ENCODE results near the gene IMPACT.
A peak's percentile ranks its signal among the peaks of the same experiment; 100 is the strongest.

The IMPACT gene

DNA sequence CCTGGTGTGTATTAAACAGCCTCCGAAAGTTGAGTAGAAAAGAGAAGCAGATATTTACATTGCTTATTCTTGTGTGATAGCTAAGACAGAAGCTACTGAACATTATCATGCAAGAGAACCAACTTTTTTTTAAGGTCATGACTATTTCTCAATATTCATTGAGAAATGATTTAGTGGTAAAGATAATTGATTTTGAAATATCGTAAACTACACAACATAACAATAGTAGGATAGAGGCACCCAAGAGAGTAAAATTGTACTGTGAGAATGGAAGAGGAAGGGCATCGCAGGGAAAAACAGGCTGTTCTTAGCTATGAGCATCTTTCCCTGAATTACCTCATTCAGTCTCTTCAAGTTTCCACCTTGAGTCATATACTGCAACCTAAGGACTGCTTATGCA, 59.2 kb downstream of the IMPACT start:
- DNase-seq: no peak

DNA sequence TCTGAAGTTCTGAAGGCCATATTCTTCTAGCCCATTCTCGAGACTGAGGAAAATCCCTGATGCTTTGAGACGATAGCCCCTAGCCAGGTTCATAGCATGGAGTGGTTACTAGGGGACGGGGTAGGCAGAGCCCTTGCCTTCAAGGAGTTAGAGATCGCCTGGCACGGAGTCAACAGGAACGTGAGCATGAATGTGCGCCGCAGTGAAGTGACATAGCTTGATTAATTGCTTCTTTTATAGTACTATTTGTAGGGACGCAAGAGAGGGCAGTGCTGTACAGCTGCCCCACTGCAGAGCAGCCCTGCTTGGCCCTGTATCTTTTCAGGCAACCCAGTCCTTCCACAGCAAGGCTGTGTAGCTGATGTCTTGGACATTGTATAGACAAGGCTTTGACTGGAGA, 60.2 kb downstream of the IMPACT start:
- DNase-seq: no peak

DNA sequence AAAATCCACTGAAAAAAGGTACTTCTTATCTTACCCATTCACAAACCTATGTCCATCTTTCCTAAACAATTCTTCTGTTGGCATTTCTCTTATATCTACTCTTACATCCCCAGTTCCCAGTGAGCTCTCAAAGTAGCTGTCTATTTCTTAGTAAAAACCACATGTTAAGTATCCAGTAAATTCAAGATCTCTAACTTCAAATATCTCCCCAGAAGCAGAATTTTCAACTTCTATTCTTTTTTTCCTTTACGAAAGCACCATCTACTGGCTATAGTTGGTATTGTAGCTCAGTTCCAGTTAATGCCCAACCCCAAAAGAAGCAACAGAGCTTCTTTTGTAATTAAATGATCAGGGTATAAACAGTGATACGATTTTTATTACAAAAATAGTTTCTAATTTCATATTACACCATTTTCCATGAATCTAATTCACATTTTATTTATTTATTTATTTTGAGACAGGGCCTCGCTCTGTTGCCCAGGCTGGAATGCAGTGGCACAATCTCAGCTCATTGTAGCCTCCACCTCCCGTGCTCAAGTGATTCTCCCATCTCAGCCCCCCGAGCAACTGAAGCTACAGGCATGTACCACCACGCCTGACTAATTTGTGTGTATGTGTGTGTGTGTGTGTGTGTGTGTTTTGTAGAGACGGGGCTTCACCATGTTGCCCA, 62.5 kb downstream of the IMPACT start:
- peak; percentile 16 to 26 for DNase-seq

DNA sequence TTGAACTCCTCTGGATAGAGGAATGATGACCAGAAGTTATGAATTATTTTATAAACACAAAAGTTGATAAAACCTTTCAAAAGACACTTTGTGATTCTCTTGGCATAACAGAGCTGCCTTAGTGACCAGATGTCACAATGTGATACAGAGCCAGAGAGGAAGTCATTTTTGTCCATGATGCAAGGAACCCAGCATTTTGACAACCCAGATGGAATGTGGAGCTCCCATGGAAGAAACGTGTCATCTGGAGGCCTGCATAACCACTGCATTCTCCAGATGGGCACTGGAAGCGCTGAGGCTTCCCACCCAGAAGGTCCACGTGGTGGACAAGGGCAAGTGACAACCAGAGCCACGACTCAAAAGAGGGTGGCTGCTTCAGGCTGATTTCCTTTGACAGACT, 64.1 kb downstream of the IMPACT start:
- DNase-seq: no peak

DNA sequence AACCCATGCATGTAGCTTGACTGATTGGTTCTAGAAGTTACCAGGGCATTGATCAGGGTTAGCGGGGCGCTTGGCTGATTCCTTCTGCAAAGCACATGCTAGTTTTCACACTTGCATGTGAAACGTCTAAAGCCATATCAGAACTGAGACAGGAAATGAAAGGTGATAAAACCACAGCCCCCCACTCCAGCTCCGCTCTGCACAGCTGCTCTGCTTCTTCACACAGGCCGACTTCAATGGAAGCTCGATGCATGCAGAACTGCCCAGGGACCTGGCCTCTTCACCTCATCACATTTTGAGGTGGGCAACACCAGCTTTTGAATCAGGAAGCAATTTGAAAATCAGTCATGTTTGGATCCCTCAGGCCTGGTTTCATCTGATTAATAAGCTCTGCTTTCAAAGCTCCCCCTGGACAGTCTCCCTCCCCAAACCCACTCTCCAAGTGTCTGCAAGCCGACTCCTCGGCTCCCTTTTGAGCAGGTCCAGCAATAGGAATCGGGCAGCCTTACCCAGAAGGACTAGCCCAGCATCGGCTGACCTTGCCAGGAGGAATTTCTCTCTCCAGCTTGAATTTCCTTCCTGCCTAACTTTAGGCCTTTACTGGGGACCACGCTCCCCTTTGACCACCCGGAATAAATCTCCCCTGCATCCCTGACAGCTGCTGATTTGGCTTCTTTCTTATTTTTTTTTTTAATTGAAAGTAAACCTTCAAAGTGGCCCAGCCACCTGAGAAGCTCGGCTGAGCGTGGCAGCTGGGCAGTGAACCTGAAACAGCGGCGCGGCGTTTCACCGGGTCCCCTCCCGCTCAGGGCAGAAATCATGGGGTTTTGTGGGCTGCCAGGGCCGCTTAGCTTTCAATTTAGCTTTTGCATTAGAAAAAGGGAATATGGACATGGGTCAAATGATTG, 65.7 kb downstream of the IMPACT start:
- DNase-seq: no peak

DNA sequence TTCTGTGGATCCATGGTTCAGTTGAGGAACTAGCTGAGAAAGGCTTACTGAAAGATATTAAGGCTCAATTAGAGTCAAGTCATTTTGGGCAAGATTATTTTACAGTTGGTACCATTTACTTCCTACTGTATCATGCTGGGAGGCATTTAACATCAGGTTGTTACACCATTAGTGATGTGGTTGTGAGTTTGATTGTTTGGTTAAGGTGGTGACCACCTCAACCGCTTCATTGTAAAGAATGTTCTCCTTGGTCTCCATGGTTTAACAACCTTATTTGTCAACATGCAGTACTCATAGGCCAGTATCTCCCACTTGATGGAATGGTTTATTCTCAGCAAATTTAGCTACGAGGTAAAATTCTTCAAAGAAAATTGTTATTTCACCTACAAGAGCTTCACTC, 68.1 kb downstream of the IMPACT start:
- no peak for DNase-seq

DNA sequence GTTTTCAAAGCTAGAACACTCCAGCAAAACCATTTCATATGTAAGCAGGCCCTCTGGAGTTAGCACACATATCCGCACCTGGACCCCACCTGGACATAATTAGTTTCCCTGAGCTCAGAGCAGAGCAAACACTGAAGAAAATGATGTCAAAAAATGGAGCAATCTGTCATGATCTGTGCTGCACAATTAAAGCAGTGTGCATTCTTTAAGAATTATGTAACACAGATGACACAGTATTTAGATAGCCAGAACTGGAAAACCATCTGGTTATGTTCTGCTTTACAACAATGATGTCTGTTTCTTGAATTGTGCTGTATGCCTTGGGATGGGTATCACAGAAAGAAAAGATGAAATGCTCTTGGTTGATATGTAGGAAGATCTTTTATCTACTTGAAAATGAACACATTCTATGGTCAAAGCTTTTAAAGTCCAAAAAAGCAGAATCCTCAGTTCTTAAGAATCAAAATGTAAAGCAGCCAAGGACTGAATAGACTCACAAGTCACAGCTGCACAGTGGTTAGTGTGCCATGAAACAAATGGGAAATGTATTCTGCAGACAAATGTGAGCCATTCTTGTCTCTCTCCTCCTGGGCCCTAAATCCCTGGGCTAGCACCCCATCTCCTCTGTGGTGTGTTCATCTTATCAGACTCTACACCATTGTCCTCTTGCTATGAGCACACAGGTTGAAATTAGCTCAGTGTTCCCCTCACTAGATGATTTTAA, 70.7 kb downstream of the IMPACT start:
- DNase-seq: no peak

DNA sequence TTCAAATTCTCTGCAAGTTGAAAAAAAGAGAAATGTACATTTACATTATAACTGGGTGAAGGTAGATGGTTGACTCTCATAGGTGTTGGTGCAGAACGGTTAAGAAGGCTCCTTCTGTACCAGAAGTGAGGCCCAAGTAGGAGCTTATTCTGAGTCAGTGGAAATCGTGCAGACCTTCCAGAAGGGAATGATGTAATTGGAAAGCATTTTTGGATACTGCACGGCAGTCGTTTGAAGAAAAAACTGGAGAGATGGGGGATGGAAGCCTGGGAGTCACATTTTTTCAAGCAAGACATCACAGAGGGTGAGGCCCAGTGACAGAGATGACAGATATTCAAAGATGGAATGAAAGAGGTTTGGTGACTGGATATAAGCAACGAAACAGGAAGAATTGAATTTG, 73.3 kb downstream of the IMPACT start:
- no peak for DNase-seq

DNA sequence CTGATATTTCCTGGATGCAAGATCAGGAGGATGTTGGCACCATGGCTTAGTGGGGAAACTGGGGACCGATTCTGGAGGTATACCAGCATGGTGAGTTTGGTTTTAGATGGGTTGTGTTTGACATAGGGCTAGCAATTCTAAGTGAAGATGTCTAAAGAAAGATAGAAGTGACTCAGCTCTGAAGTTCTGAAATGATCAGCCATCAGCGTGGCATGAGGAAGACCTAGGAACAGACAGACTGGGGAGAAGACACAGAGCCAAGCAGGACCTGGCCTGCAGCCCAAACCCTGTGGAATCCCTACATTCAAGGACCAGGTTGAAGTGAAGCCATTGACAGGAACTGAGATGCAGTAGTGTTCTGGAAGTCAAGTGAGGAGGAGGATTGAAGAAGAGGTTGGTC, 73.7 kb downstream of the IMPACT start:
- no peak for DNase-seq

DNA sequence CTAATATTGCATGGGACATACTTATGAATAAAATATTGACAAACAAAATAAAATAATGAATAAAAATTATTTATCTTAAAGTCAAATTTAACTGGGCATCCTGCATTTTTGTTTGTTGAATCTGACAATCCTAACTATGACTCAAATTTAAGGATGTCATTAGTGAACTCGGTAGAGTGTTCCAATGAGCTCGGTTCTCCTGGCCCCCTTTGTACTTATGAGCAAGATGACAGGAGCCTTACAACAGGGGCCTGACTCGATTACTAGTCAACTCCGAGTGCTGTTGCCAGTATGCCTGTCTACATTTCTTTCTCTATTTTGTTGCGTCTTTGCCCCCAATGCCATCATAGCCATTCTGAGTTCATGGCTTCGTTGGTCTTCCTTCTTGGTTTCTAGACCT, 74.3 kb downstream of the IMPACT start:
- DNase-seq: no peak

DNA sequence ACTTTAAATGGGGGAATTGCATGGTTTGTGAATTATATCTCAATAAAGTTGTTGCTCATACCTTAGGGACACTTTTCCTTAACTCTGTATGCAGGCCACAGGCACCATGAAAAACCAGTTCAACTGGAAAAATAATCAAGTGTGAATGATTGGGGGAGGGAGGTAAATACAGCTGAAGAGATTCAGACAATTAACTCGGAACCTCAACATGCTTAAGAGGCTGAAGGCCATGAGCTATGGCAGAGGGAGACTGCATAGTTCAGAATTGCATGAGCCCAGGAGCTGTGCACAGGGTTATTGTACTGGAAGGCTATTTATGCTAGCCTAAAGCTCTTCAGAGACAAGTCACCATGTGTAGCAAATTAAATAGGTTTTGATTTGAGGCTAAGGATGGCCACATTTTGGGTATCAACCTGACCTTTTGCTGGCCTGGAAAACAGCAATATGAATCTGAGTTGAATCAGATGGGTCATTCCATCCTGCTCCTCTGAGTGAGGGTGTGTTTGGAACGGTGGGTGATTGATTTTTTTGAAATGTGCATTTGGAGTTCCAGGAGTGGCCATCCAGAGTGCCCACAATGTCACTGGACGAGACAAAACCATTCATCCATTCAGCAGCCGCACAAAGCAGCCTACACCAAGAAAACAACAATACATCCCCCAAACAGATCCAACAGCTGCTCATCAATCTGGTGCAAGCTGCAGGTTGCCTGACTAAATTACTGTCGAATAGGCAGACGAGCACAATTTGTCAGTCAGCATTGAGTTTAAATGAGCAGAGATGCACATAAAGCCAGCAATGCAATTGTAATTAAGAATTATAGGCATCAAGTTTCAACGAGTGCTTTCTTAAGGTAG, 76.4 kb downstream of the IMPACT start:
- DNase-seq: no peak
